NOMO-1 treated with dmso at 0.1 percent for 144 hours (cell line): Measurements from ENCODE around the gene HLTF.

Source experiments
- DNase-seq: peaks from one replicate; lab custom pipeline; 2025; ENCODE audit not compliant: unreplicated experiment; lab: John Stamatoyannopoulos, UW

The HLTF gene

GRCh38 chr3:149090461-149090860 lies 4.1 kb upstream of the HLTF start:
- no peak for DNase-seq

DNA sequence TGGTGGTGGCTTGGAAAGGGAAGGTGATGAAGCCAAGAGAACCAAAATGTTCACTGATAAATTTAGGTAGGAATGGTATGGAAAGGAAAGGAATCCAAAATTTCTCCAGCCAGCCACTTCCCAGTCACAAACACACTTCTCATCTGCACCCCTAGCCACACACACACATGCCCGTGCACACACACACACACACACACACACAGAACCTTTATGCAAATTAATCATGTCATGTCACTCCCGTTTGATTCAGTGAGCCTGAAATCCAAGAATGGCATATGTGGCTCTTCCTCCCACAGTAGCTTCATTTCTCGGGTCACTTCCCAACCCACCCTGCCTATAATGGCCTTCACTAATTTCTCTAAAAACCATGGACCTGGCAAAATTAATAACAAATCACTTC lies 3.1 kb upstream of the HLTF start:
- DNase-seq = no peak

GRCh38 chr3:149087208-149087607 lies 875 bp upstream of the HLTF start:
- DNase-seq = no peak

DNA sequence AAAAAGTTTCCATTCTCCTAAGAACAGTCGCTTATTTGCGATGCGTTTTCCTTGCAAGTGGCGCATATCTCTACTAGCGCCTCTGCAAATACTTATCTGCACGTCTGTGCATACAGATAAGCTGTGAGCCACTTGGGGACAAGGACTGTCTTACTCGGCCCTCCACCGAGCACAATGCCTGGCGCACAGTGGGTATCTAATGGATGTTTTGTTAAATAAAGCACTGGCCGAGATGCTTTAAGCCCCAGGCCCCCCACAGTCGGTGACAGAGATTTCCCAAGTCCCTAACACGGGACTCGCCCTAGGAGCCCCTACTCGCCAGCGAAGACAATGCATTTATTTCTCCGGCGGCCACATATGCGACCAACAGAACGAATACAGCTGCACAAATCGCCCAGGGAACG lies 503 bp downstream of the HLTF start:
- DNase-seq = no peak

- no peak for DNase-seq
Observed at GRCh38 chr3:149081772-149082171, 4.6 kb downstream of the HLTF start.

GRCh38 chr3:149080699-149081091 lies 5.6 kb downstream of the HLTF start:
- no peak for DNase-seq

DNA sequence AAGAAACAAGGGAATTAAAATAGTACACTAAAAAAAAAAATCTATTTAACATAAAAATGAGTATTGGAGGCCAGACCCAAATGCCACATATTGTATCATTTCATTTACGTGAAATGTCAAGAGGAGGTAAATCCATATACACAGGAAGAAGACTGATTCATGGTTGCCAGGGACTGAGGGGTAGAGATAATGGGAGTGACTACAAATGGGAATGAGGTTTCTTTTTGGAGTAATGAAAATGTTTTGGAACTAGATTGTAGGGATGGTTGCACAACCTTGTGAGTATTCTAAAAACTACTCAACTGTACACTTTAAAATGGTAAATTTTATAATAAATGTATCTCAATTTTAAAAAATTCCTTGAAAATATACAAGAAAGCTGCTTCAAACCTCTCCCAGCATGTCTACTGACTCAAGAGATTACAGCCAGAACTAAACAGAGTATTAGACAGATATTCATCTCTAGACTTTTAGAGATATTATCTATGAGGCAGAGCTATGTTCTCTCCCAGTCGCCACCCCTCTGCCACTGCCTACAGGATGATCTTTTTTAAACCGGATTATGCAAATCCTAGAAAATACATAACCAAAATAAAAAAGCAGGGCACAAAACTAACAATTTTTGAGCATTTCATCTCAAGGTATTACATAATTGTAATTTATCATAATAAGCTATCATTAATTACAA lies 6.2 kb downstream of the HLTF start:
- DNase-seq = no peak

DNA sequence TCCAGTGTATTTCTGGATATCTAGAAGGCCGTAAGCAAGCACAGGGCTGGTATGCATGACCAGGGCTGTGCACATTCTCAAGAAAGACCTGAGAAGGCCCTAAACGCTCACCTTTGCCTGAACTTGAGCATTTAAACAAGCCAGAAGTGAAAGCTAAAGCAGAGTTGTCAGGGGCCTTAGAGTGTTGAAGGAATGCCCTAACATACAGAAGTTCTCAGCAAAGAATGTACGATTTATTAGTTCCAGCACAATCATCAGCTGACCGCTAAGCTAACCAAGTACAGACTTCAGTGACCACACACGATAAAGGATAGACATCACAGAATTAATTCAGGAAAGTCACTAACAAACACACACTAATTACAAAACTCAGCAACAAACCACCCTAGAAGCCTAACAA lies 8.7 kb downstream of the HLTF start:
- DNase-seq = no peak

GRCh38 chr3:149067883-149068282 lies 18.4 kb downstream of the HLTF start:
- DNase-seq = no peak

DNA sequence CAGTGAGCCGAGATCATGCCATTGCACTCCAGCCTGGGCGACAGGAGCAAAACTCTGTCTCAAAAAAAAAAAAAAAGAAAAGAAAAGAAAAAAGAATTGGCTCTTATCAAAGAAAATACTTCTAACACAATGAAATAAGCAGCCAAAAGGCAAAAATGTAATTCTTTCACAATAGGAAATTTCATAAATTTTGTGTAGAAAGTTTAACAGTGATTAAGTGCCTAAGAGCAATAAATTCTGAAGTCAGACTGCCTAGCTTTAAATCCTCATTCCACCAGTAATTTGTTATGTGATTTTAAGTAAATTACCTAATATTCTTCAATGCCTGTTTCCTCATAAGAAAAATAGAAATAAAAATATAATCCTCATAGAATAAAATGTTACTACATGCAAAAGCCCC lies 24.6 kb downstream of the HLTF start:
- no peak for DNase-seq

DNA sequence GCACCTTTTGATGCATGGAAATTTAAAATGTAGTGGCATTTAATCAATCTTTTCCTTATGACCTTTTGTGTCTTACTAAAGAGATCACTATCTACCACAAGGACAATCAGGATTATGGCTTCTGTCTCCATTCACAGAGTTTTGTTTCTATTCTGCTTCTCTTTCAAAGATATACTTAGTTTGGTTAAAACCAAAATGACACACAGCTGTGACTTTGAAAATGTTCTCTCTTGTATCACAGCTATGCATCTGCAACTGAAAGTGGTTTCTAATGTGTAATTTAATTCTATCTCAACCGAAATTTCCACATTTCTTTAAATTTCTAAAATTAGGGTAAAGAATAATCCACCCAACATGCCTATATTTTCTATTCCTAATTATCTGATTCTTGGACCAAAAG lies 27.7 kb downstream of the HLTF start:
- DNase-seq = no peak

GRCh38 chr3:149058198-149058597 lies 28.1 kb downstream of the HLTF start:
- DNase-seq = no peak

DNA sequence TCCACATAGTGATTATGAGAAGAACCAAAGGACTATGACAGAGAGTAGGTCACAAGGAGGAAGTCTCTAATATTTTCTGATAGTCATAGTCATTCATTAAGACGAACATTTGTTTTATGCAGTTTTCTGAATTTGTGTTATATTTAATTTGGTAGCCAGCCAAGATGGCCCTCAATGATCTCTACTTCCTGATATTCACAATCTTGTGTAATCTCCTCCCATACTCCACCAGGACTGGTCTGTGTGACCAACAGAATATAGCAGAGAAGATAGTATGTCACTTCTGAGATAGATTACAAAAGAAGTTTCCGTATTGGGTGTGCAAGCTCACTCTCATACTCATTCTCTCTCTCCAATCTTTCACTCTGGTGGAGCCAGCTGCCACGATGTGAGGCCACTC lies 30.8 kb downstream of the HLTF start:
- no peak for DNase-seq

DNA sequence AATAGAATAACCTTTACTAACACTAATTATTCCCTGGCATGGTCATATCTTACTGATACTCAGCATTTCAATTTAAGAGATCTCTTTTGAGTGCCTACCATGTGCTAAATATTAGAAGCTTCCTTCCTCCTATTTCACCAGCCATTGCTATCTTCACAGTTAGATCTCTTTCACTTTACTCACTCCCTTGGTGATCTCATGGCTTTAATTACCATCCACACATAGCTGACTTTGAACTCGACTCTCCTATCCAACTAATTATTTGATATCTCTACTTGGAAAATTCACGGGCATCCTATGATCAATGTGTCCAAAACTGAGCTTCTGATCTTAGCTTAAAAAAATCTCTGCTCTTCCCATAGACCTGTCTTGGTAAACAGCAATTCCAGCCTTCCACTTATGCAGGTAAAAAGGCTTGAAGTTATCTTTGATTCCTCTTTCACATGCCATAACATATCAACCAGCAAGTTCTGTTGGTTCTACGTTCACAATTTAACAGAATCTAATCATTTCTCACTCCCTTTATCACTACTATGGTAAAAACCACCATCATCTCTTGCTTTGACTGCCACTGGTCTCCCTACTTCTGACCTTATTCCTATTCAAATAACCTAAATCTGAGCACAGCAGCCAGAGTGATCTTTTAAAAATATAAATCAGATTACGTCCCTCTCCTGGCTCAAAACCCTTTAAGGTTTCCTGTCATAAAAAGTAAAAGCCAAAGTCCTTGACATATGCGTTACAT lies 41.8 kb downstream of the HLTF start:
- no peak for DNase-seq

GRCh38 chr3:149042789-149043386 lies 43.4 kb downstream of the HLTF start:
- no peak for DNase-seq

GRCh38 chr3:149038322-149038721 lies 48.0 kb downstream of the HLTF start:
- DNase-seq = no peak

DNA sequence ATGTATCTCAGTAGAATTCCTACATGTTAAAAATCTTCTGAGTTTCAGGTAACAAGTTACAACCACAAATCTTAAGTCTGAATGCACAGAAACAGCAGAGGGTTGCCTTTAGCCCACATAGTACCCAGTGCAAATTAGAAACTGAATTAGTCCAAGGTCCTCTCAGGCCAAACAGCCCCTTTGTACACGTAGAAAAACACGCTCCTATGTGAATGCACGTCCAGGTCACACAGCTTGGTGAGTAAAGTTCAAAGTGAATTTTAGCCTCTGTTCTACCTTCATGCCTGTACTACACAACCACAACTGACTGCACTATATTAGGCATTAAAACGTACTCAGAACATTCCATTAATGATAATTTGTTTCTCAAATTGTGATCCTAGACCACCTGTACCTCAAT lies 48.6 kb downstream of the HLTF start:
- DNase-seq = no peak

- DNase-seq = no peak
Observed at GRCh38 chr3:149031096-149031495, 55.2 kb downstream of the HLTF start.

GRCh38 chr3:149026718-149027117 lies 59.6 kb downstream of the HLTF start:
- DNase-seq = no peak

GRCh38 chr3:149023951-149024350 lies 62.4 kb downstream of the HLTF start:
- no peak for DNase-seq

DNA sequence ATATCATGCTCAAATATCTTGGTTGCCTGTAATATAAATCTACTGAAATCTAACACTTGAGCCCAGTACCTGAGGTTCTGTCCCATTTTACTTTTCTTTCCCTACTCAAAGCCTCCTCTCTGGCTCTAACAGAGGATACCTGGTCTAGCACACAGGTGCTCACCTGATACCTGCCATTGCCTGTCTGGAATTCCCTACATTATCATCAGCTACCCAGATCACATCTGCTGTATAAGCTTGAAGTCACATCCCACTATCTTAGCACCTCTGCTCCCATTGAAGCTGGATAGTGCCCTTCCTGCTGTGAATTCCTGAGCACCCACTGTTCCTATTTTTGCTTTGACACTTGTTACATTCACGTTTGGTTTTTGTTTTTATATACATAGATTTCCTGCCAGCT lies 64.5 kb downstream of the HLTF start:
- DNase-seq = no peak

DNA sequence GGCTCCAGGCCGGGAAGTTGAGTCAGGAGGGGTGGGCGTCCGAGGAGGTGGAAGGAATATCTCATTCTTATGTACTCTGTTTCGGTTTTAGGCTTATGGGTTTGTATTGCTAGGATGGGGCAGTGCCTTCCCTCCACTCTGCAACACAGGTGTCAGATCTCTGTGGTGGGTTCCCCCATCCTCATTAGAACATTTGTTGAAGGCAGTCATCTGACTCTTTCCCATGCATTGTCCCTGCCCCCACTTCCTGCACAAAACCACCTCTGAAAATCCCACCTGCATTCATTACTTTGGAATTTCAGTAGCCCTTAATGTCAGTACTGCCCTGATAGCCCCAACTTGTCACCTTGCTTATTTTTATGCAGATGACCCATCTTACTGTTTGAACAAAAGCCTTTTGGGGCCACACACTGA lies 65.5 kb downstream of the HLTF start:
- no peak for DNase-seq
